DMS53 (cell line): ENCODE measurements around the gene ZNF366.

Source experiments
- DNase-seq: peaks from one replicate; lab custom pipeline; 2025; lab: John Stamatoyannopoulos, UW

The ZNF366 gene

DNA sequence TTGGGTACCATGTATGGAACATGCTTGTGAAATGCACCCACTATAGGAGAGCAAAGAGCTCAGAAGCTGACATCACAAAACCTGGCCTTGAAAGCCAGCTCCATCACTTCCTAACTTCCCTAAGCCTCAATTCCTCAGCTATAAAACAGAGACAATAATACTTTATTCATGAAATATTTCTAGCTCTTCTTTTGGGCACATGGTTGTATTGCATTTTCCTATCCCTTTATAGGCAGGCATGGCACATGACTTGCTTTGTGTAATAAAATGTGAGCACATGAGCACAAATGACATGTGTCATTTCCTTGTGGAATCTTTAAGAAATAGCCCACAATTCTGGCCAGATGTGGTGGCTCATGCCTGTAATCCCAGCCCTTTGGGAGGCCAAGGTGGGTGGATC lies 18.5 kb downstream of the ZNF366 start:
- no peak for DNase-seq

DNA sequence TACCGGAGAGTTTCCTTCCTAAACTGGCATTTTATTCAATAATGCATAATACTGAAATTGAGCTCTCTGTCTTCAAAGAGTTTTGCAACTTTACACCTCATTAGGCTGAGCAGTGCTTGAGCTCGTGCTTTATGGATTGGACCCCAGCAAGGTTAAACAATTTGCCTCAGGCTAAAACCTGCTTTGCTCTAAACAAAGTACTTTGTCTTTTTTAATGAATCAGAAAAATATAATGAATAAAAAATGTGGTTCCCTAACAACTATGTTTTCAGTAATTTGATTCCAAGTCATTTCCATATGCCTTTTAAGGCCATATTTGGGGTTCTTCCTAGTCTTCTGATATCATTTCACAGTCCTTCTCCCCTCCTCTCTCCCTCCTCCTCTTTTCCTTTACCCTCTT lies 20.0 kb downstream of the ZNF366 start:
- DNase-seq = no peak

DNA sequence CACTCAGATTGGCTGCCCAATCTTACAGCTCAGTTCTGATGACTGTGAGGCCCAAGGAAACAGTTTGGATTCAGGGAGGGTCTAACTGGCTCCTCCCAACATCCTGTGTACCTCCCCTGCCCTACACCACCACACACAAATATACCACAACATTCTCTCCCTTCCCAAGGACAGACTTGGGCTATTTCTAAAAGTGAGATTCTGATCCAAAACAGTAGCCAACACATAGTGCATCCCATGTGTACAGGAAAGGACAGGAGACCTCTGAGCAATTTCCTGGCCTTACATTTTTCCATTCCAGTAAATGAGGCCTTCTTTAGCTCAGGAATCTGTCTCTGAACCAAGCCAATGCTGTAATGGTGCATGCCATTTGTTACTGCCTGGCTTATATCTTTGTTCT lies 20.8 kb downstream of the ZNF366 start:
- DNase-seq = no peak

DNA sequence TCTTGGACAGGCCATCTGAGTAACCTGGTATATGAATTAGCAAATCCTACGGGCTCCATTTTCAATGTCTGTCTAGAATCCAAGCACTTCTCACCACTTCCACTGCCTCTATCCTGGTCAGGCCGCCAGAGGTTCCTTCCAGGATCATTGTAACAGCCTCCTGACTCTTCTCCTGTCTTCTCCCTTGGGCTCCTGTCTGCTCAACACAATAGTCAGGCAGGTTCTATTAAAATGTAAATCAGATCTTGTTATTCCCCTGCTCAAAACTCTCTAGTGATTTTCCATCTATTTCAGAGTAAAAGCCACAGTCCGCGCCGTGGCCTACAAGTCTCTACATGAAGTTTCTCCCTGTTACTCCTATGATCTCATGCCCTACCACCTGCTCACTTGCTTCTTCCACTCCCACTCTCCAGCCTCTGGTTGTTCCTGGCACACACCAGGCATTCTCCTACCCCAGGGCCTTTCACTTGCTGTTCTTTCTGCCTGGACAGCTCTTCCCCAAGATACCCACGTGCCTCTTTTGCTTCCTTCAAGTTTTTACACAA lies 21.7 kb downstream of the ZNF366 start:
- DNase-seq = no peak

DNA sequence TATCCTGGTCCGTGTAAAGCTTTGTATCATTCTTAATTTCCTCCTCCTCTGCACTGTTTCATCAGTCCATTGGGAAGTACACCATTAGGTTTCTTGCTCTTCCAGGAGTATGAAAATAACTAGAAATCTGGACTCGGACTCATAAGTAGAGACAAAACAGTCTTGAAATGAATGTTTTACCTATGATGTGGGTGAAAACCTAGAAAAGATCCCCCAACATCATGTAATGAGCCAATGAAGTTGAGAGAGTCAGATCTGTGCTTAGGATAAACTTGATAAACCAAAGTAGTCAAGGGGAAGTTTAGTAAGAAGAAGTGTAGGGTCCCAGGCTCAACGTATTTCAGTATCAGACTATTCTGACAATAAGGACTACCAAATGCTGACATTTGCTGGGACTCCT lies 25.2 kb downstream of the ZNF366 start:
- no peak for DNase-seq

DNA sequence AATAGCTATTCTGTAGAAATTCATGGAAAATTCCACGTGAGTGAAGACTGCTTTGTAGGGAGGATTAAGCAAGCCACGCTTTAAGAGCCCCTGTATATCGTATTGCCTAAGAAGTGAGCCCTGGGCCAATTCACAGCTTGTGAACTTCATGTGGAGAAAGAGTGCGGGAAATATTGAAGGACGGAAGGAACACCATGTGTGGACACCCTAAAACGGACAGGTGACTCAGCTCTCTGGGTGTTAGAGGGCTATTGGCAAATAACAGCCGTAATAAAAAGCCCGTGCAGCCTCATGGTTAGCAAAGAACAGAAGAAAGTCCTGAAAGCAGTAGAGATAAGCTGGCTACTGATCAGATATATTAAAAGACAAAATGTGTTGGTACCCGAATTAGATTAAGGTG lies 26.4 kb downstream of the ZNF366 start:
- no peak for DNase-seq

DNA sequence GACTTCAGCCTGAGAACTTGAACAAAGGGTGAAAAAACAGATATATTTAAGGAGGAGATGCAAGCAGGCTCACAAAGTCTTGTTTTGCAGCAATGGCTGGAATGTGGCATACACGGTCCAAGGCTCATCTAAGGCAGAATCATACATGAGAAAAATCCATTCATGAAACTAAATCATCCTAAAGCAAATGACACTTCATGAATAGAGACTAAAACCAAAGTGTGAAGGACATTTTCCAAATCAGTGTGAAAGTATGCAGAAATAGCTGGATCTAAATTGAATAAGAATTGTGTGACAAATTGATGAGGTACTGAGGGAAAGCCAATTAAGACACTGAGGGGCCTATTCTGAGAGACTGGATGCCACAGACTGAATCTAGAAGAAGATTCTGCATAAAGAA lies 27.3 kb downstream of the ZNF366 start:
- no peak for DNase-seq

DNA sequence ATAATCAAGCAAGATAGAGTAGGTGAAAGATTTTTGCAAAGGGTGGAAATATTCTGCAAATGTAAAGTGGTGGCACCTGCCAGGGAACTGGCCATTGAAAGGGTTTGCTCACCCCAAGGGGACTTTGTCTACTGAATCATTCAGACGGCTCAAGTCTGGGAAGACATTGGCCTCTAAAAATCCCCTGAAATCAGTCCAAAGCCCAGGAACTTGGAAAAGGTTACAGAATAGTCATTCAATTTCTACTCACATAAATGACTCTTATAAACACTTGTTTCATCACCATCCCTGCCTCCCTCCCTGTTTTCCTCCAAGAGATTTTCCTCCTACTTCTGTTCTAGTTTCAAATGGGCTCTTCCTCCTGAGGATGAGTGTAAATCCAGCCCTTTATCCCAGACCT lies 28.5 kb downstream of the ZNF366 start:
- DNase-seq = no peak

DNA sequence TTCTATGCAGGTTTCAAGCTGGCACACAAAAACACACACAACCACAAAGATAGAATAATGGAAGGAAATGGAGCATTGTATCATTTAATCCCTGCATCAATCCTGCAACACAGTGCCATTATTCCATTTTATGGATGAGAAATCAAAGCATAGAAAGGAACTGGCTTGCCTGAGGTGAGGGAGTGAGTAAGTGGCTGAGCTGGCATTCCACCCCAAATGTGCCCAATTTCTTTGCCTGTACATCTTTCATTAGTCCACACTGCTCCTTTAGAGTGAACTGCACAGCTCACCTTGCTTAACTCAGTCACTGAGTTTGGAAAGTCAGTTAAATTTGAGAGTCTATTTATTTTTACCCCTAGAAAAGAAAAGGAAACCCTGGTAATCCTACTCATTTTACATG lies 28.9 kb downstream of the ZNF366 start:
- no peak for DNase-seq

DNA sequence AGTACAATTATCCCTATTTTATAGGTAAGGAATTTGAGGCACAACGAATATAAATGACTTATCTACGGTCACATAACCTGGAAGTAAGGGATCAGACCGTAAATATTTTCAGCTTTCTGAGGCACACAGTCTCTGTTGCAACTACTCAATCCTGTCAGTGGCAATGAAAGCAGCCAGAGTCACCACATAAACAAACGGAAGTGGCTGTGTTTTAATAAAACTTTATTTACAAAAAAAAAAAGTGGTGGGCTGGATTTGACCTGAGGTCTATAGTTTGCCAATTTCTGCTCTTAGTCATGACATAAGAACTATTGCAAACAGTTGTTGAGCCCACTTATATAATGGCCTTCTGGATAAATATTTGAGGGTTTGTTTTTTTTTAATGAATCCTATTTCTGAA lies 29.6 kb downstream of the ZNF366 start:
- no peak for DNase-seq

DNA sequence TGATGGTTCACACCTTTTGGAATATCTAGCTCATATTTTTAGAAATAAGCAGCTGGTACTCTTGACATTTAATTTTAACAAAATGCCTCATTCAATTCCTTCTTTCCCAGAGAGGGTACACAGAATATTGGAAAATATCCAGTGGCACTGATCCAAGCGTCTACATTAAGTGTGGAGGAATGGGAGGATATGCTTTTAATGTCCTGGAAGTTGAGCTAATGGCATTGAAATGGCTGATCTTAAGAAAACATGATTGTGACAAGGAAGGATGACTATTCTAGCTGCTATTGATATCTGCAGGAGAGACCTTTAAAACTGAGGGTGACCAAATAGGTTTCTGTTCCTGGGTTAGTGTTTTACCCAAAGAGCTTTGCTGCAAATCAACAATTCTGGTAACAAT lies 30.0 kb downstream of the ZNF366 start:
- no peak for DNase-seq

DNA sequence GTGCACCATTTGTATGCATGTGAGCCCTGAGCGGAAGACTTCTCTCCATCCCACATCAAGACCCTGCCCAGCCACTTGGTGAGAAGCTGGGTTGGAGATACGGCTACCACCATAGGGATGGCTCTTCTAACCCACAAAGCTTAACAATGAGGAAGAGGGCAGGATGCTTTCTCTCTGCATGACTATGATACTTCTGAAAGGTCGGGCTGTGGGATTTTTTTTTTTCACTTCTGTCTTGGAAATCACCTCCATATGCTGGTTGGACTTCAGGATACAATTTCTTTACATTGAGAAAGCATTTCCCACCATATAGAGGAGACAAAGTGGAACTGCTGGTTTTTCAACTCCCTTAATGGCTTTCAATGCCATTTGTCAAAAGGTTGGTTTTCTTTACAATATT lies 30.5 kb downstream of the ZNF366 start:
- no peak for DNase-seq

DNA sequence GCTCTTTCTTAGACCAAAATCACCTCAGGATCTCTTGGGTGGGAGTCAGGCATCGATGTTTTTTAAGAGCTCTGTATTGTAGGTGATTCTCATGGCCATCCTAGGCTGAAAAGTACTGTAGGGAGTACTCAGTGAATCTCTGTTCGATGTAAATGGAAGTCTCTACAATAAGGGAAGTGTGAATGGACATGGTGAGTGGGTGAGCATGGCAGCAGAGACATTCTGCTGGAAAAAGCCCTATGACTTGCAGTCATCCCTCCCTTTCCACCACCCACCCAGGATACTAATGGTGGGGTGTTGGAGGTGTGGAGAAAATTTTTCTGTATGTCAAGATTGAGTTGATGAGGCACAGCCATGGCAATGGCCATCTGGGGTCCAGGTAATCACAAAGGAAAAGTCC lies 30.9 kb downstream of the ZNF366 start:
- no peak for DNase-seq

DNA sequence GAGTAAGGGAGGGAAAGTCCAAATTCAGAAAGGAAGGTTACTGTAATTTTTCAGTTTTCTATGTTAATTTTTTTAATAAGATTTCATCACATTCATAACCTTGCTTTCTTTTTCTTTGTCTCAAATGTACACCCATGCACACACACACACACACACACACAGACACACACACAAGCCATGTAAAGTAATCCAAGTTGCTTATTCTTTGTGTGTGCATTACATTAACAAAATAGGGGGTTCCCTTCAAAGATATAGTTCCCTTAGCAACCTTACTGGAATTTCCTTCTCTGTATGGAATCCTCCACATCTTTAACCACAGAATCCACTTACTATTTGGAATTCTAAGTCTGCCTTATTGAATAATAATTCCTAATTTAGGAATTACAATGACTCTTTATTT lies 32.7 kb downstream of the ZNF366 start:
- no peak for DNase-seq

DNA sequence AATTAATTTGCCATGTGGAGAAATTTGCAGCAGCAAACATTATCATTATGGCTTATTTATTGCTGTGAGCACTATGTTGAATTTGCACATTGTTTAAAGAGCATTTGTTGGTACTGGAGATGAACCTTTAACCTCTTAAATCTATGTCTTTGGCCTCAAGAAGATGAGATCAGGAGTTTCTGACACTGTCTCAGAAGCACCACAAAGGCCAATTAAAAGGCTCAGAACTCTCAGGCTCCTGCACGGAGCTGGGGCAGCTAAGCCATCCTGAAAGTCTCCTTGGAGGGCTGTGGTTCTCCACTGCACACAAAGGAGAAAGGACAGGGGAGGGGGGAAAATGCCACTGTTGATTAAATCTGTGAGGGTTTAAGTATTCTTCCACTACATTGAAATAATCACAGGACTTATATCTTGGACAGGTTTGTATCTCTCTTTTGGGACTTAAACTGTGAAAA lies 33.1 kb downstream of the ZNF366 start:
- DNase-seq = no peak

DNA sequence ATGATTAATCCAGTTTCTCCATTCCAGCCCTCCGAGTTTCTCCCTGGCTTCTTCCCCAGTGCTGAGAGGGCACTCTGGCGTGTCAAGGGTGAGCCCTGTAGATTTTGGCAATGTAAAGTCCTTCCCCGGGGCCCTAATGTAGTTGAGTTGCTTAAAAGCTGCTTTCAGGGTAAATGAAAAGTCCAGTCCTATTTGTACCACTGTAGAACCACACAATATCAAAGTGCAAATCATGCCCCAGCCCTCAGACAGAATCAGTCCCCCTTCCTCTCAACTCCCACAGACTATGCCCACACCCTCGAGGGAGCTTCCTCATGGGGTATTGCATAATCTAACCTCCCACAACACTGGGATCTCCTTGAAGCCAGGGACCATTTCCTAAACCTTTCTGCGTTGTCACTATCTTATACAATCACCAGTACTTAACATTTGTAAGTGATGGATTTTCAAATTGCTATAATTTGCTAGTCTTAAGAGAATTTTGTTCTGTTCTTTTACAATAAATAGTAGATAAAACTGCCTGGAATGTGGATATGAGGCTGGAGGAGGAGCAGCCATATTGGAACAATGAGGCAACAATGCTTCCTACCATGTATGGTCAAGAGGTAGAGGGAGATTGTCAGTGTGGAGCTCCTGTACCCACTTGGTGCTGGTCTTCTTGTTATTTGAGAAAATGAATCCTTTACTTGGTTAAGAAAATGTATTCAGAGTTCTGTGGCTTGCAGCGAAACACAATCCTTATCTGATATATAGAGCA lies 34.4 kb downstream of the ZNF366 start:
- no peak for DNase-seq

DNA sequence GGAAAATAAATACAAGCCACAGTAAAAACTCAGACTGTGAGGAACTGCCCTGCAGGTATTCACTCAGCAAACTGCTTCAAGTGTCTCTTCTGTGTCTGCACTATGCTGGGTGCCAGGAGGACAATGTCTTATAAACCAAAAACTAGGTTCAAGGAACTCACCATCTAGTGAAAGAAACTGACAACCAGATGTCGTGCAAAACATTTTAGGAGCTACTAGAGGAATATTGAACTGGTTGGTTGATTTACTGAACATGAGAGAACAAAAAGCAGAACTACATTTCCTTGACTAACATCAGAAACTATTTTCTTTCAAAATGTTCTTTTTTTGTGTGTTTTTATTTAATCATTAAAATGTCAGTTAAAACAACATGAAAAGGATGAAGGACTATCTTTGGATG lies 35.2 kb downstream of the ZNF366 start:
- no peak for DNase-seq

DNA sequence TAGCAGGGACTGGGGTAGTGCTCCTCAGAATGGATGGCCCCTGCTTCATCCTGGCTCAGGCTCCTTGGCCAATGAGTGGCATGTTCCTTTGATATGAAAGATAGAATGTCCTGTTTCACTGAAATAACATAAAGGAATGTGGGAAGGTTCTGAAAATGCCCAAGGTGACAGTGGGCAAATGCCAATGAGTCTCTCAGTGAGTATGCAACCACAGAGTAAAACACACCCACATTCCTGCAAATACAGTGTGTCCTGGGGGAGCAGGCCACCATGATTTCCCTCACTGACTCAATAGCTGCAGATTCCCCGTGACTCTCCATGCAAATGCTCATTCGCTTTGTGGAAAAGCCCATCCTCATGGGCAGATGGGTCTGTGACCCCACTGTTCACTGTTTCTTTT lies 36.4 kb downstream of the ZNF366 start:
- DNase-seq = no peak

DNA sequence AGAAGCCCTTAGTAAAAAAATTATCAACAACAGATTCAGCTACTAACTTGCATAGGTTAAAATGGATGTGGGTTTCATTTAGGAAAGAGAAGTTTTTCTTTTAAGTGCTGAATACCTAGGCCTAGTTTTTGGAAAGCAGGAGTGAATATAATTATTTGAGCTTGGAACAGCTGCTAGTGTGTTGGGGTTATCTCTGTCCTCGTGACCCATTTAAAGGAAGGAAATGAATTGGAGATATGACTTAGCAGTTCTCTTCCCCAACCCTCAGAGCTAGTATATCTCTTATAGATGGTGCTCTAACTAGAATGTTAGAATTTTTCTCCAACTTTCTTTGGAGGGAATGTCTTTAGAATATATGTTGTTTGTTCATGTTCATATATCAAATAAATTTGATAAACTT lies 38.6 kb downstream of the ZNF366 start:
- DNase-seq = no peak

DNA sequence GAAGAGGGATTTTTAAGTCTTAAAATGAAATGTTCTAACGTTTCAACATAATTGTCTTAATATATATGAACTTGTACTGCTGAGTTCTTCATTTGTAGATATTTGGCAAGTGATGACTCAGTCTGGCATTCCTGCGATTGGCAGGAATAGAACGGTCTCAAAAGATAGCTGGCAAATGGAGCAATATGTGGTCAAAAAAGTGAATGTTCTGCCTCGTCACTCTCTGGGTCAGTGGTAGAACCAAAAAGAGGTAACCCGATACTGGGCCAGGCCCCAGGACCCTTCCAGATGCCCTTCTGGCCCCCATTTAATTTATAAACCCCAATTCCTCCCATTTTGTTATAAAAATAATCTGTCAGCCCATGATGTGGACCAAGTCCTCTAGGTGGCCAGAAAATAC lies 39.2 kb downstream of the ZNF366 start:
- DNase-seq = no peak

DNA sequence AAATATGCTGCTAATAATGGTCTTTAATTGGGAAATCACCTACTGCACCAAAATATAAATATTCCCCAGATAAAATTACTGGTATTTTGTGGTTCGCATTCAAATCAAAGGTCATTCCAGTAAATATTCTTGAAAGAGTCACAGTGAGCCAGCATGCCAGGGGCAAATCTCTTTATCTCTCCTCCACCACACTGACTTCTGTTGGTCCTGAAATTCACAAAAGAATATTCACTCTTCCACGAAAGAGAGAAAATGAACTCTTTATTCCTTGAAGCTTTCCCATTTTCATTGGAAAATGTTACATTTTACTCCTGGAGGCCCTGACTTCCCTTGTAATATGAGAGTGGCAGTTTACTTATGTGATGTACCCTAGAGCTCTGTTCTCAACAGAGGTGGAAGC lies 39.7 kb downstream of the ZNF366 start:
- DNase-seq = no peak

DNA sequence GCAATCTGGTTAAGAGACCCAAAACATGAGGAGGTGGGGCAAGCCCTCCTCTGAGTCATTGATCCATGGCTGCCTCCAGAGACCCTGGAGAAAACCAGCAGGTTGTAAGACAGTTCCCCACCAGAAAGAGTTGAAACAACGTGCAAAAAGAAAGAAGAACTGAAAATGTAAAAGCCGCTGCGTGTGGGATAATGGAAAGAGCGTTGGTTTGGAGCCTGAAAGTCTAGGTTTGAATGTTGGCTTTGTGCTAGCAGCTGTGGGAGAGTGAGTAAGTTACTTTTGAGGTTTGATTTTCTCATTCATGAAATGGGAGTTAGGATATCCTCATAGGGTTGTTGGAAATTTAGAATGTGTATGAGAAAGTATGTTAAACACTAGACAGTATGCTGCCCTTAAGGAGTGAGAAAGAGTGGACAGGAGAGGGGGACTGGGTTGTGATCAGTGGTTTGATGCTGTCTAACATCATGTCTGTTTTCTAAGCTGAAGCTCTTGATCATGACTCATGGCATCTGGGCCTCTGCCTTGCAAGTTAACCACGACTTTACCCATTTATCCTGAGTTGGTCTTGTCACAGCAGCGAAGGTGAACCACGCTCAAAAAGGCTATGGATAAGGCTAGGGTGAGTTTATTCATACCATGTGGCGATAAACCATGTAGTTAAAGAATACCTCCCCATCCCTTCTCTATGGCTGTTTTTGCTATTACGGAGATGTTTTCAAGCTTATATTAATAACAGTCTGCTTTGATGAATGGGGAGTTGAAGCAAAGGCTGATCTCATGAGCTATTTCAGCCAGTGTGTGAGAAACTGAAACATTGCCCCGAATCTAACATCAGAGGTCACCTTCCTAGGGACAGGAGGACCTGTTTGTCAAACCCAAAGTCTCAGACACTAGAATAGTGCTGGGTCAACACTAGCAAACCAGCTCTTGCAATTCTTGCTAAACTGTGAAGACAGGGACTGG lies 41.3 kb downstream of the ZNF366 start:
- no peak for DNase-seq

DNA sequence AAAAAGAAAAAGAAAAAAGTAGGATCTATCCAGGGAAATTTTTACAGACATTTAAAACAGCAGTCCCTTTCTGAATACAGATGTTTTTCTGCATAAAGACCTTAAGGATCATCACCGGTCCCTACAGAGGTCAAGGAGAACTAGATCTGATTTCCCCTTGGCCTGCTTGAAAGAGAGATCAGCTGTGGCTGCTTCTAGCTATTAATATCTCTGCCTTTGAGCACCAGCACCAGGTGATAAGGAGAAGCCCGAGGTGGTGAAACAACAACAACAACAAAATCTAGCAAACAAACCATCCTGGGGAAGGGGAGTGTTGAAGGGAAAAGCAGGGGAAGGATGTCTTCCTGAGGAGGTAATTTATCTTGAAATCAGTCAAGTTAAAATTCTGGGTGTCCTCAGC lies 42.1 kb downstream of the ZNF366 start:
- no peak for DNase-seq
